Activated T-helper 1 cell treated with anti-CD3 and anti-CD28 coated beads, Interleukin-12 subunit alpha, Interleukin-12 subunit beta, Interleukin-2, Interleukin-4 antibody, amounts not matched to agents 30 ng/mL and 10 ng/mL and 1 ng/mL, durations not matched to agents 14 hours and 24 hours and 36 hours (primary cell): Measurements from ENCODE around the gene CDKL1. TPM values are rescaled to one million over a fixed set of nuclear protein-coding genes. Genes with fewer than 3 reads are reported as not detected.

Experiments
- DNase-seq: peaks from one replicate; pipeline ENCODE4 v3.0.0; 2021; ENCODE audit warnings: low spot score
- H3K27ac Mint-ChIP-seq: one replicate; pipeline ENCODE4 v1.8.0; 2021; ENCODE audit warnings: mild to moderate bottlenecking, mixed read lengths
- H3K27me3 Mint-ChIP-seq: one replicate; pipeline ENCODE4 v1.8.0; 2022; ENCODE audit warnings: mild to moderate bottlenecking, moderate library complexity, mixed read lengths; ENCODE audit not compliant: insufficient read depth
- H3K36me3 Mint-ChIP-seq: one replicate; pipeline ENCODE4 v1.8.0; 2021; ENCODE audit warnings: low read depth, mixed read lengths
- H3K4me1 Mint-ChIP-seq: one replicate; pipeline ENCODE4 v1.8.0; 2021; ENCODE audit warnings: low read depth, mixed read lengths
- H3K4me3 Mint-ChIP-seq: one replicate; pipeline ENCODE4 v1.8.0; 2021; ENCODE audit warnings: mild to moderate bottlenecking, moderate library complexity, mixed read lengths
- H3K9me3 Mint-ChIP-seq: one replicate; pipeline ENCODE4 v1.8.0; 2021; ENCODE audit warnings: mixed read lengths
- intact Hi-C: fragments of 100-400 bp; cut with micrococcal nuclease; formaldehyde crosslinking; loops from one replicate; pipeline ENCODE4 v1.15.1; 2024
- total RNA-seq: library from RNA; stranded (reverse); gene quantifications from 2 replicates; pipeline ENCODE4 v1.2.3, GENCODE V29; 2022

The CDKL1 gene
- total RNA-seq, 1 donor from 2014 or later = 2.5 TPM

DNA sequence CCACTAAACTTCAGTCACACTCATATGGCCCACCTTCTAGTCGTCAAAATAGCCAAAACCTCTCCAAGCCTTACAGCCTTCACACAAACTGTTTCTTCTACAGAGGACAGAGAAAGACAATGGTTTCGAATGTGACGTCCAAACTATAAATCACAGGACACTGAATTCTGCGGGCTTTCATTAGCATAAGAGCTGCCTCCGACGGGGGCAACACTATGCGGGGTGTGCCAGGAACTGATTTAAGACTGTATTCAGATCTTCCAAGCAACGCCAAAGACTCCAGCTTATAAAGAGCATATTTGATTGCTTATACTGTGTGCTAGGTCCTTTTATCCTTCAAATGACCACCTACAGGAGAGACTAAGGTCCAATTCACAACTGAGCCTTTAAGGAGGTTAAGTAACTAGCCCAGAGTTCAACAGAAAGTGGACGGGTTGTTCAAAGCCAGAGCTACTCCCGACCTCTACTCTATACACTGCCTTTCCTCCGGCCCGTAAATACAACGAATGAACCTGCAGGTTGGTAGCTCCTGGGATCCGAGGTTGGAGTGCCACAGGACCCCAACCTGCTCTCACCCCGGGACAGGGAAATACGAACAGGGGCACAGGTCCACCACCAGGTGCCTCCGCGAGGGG, 85.2 kb downstream of the CDKL1 start:
- Mint-ChIP-seq H3K4me1 (peaks cover 43% of the 10 kb centered on the region), H3K4me3 (peak overlapping the region; percentile 92), H3K27me3 (peaks cover 2% of the 10 kb centered on the region), H3K36me3 (peaks cover 10% of the 10 kb centered on the region), H3K9me3 (peaks cover 6% of the 10 kb centered on the region), H3K27ac (peak overlapping the region; percentile 87)
- intact Hi-C loops = loop anchor here (5.0 kb wide), 3 partner anchors 521 to 724 kb away; partner anchors contain the start of genes NIN, POLE2 and RPS29
- DNase-seq = no peak

GRCh38 chr14:50310445-50310844, 86.2 kb downstream of the CDKL1 start:
- no peak for DNase-seq
- Mint-ChIP-seq H3K4me3 (peak overlapping the region; percentile 75), H3K9me3 (peaks cover 6% of the 10 kb centered on the region), H3K27me3 (peaks cover 2% of the 10 kb centered on the region), H3K27ac (no peak overlapping the region), H3K36me3 (peaks cover 7% of the 10 kb centered on the region), H3K4me1 (peaks cover 39% of the 10 kb centered on the region)
- intact Hi-C loops = loop anchor here (5.0 kb wide), 3 partner anchors 522 to 723 kb away; partner anchors contain the start of genes NIN, POLE2 and RPS29

- H3K27ac Mint-ChIP-seq = no peak overlapping the region
- no peak for DNase-seq
- H3K36me3 Mint-ChIP-seq = peaks cover 3% of the 10 kb centered on the region
- peaks cover 28% of the 10 kb centered on the region for H3K4me1 Mint-ChIP-seq
- intact Hi-C loops = no loop called here
- H3K4me3 Mint-ChIP-seq = no peak overlapping the region
- peaks cover 2% of the 10 kb centered on the region for H3K27me3 Mint-ChIP-seq
- no peaks in the 10 kb centered on the region for H3K9me3 Mint-ChIP-seq
These were observed 88.2 kb downstream of the CDKL1 start for GRCh38 chr14:50308363-50308915.

- no peaks in the 10 kb centered on the region for H3K9me3 Mint-ChIP-seq
- peaks cover 16% of the 10 kb centered on the region for H3K36me3 Mint-ChIP-seq
- H3K27ac Mint-ChIP-seq = no peak overlapping the region
- no peak overlapping the region for H3K4me3 Mint-ChIP-seq
- no peak for DNase-seq
- peaks cover 2% of the 10 kb centered on the region for H3K4me1 Mint-ChIP-seq
- intact Hi-C loops = no loop called here
- H3K27me3 Mint-ChIP-seq = no peaks in the 10 kb centered on the region
These were observed 92.8 kb downstream of the CDKL1 start for GRCh38 chr14:50303744-50304471.

- intact Hi-C loops = no loop called here
- H3K4me3 Mint-ChIP-seq = no peak overlapping the region
- no peak overlapping the region for H3K27ac Mint-ChIP-seq
- H3K36me3 Mint-ChIP-seq = peaks cover 25% of the 10 kb centered on the region
- no peaks in the 10 kb centered on the region for H3K9me3 Mint-ChIP-seq
- H3K4me1 Mint-ChIP-seq = no peaks in the 10 kb centered on the region
- DNase-seq = no peak
- H3K27me3 Mint-ChIP-seq = no peaks in the 10 kb centered on the region
These were observed 94.8 kb downstream of the CDKL1 start for GRCh38 chr14:50301914-50302313.

- Mint-ChIP-seq H3K4me1 (no peaks in the 10 kb centered on the region), H3K27me3 (no peaks in the 10 kb centered on the region), H3K36me3 (peaks cover 25% of the 10 kb centered on the region), H3K27ac (no peak overlapping the region), H3K4me3 (no peak overlapping the region), H3K9me3 (no peaks in the 10 kb centered on the region)
- DNase-seq = no peak
- intact Hi-C loops = no loop called here
These were observed 97.1 kb downstream of the CDKL1 start for GRCh38 chr14:50299585-50299984.

DNA sequence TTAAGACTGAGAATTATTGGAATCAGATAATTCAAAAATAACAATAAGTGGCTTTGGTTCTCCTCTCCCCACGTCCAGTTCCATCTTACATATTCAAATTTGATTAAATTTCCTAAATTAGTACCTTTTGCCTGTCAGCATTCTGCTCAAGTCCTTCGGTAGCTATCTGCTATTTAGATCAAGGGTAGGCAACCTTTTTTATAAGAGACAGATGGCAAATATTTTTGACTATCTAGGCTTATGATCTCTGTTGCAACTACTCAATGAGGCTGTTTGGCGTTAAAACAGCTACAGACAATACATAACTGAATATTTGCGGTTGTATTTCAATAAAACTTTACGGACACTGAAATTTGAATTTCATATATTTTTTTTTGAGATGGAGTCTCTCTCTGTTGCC, 106.4 kb downstream of the CDKL1 start:
- H3K4me3 Mint-ChIP-seq = no peak overlapping the region
- no peak overlapping the region for H3K27ac Mint-ChIP-seq
- H3K4me1 Mint-ChIP-seq = no peaks in the 10 kb centered on the region
- H3K36me3 Mint-ChIP-seq = peaks cover 20% of the 10 kb centered on the region
- no peaks in the 10 kb centered on the region for H3K27me3 Mint-ChIP-seq
- DNase-seq = no peak
- intact Hi-C loops = no loop called here
- no peaks in the 10 kb centered on the region for H3K9me3 Mint-ChIP-seq

GRCh38 chr14:50288146-50288545, 108.5 kb downstream of the CDKL1 start:
- no peak for DNase-seq
- Mint-ChIP-seq H3K27me3 (no peaks in the 10 kb centered on the region), H3K27ac (no peak overlapping the region), H3K4me1 (no peaks in the 10 kb centered on the region), H3K36me3 (peaks cover 11% of the 10 kb centered on the region), H3K4me3 (no peak overlapping the region), H3K9me3 (no peaks in the 10 kb centered on the region)
- intact Hi-C loops = no loop called here

DNA sequence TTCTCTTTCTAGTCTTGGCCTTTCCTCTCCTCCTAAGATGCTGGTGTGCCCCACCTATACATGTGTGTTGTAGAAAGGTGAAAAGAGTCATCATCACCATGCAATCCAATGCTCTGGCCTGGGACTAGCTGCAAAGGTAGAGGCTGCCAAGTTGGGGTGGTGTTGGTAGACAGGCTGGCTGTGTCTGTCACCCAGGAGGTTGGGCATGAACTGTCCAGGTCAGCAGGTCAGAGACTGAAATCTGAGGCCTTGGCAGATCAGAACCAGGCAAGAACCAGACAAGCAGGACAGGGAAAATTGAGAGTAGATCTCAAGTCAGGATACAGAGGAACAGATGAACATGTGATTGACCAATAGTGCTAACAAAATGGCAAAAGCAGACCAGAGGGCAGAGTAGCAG, 110.8 kb downstream of the CDKL1 start:
- Mint-ChIP-seq H3K27me3 (no peaks in the 10 kb centered on the region), H3K36me3 (peaks cover 12% of the 10 kb centered on the region), H3K4me1 (no peaks in the 10 kb centered on the region), H3K27ac (no peak overlapping the region), H3K4me3 (no peak overlapping the region), H3K9me3 (no peaks in the 10 kb centered on the region)
- no peak for DNase-seq
- intact Hi-C loops = no loop called here

Other genes starting within 250 kb of the CDKL1 start
- gene SOS2, start 165.3 kb downstream of the CDKL1 start, total RNA-seq = 19.9 and 21.6 TPM in 2 replicates
- 14.7 and 16.2 TPM in 2 replicates for gene L2HGDH, start 84.7 kb downstream of the CDKL1 start, total RNA-seq
- 14.4 and 17.9 TPM in 2 replicates for gene DMAC2L, start 84.6 kb downstream of the CDKL1 start, total RNA-seq
- gene MAP4K5, start 135.7 kb upstream of the CDKL1 start, total RNA-seq = 26.4 and 27.5 TPM in 2 replicates
- 0.83 and 1.2 TPM in 2 replicates for gene ATL1, start 163.3 kb upstream of the CDKL1 start, total RNA-seq